GM18519 (cell line): Measurements from ENCODE around the gene PACS2.

Experiments used
- ATAC-seq: cut with Tn5 transposase; IDR thresholded peaks from one replicate; pipeline ENCODE4 v1.9.1; 2021; ENCODE audit warnings: mild to moderate bottlenecking, moderate library complexity; ENCODE audit not compliant: unreplicated experiment, low FRiP score

Gene PACS2

GRCh38 chr14:105418269-105419194 is 104.0 kb downstream of the PACS2 start:
- ATAC-seq = no peak

- no peak for ATAC-seq
These were observed 104.9 kb downstream of the PACS2 start, which contains the start of gene MTA1 for GRCh38 chr14:105419195-105420091. Gene MTA1, plus strand, starts transcription at chr14:105419827. Its CDS starts 209 bp downstream, at chr14:105420036.

GRCh38 chr14:105420101-105420973 is 105.8 kb downstream of the PACS2 start:
- ATAC-seq = no peak

GRCh38 chr14:105420974-105421674 is 106.6 kb downstream of the PACS2 start:
- ATAC-seq = no peak

- ATAC-seq = no peak
These were observed 107.4 kb downstream of the PACS2 start for GRCh38 chr14:105421723-105422615.

GRCh38 chr14:105422695-105423487 is 108.3 kb downstream of the PACS2 start:
- no peak for ATAC-seq

GRCh38 chr14:105423488-105424195 is 109.1 kb downstream of the PACS2 start:
- ATAC-seq = no peak

GRCh38 chr14:105424861-105425260 is 110.3 kb downstream of the PACS2 start:
- no peak for ATAC-seq

GRCh38 chr14:105425823-105426247 is 111.3 kb downstream of the PACS2 start:
- no peak for ATAC-seq

GRCh38 chr14:105426416-105427130 is 112.0 kb downstream of the PACS2 start:
- ATAC-seq = no peak

GRCh38 chr14:105427412-105427811 is 112.9 kb downstream of the PACS2 start:
- no peak for ATAC-seq

- no peak for ATAC-seq
These were observed 113.5 kb downstream of the PACS2 start for GRCh38 chr14:105427936-105428485.

- ATAC-seq = no peak
These were observed 115.5 kb downstream of the PACS2 start for GRCh38 chr14:105430042-105430441.

GRCh38 chr14:105430565-105430964 is 116.0 kb downstream of the PACS2 start:
- ATAC-seq = no peak

- ATAC-seq = no peak
These were observed 116.7 kb downstream of the PACS2 start for GRCh38 chr14:105431256-105431655.

- ATAC-seq = no peak
These were observed 118.1 kb downstream of the PACS2 start for GRCh38 chr14:105432657-105433056.
